ENCODE data around the gene STEAP4. TPM values are rescaled to one million over a fixed set of nuclear protein-coding genes. Genes with fewer than 3 reads are reported as not detected.

Gene STEAP4
- total and polyA plus RNA-seq, 2 of the 13 experiments (the other 11 are each of a cell fraction or from before 2014, with no cell fraction given) = not detected

- peak; percentile 87 for ATAC-seq
- Histone ChIP-seq H2AFZ (ENCODE audit: low read length) (no peak overlapping the region), H3K9me3 (ENCODE audit: low read length) (no peaks in the 10 kb centered on the region), H3K27me3 (ENCODE audit: control insufficient read depth in 1 of 2, insufficient read depth in 2 of 2, low read length in 2 of 2) (peaks cover 0 to 23% of the 10 kb centered on the region in 2 experiments; a peak in 2 of 5 replicates), H3K79me2 (ENCODE audit: insufficient read depth, low read length) (no peaks in the 10 kb centered on the region), H3K4me1 (ENCODE audit: insufficient read depth, low read length) (peaks cover 14% of the 10 kb centered on the region; the same call in 1 of the 2 replicates), H3K36me3 (replicated peaks in 1 of 2; ENCODE audit: control insufficient read depth in 1 of 2, insufficient read depth in 2 of 2, low read length in 2 of 2) (no peaks in the 10 kb centered on the region), H3K4me3 (replicated peaks in 1 of 3; ENCODE audit: insufficient read depth in 1 of 3, low read depth in 2 of 3, low read length in 3 of 3) (no peak overlapping the region), H3K4me2 (ENCODE audit: low read depth, low read length) (no peak overlapping the region), H3K9ac (ENCODE audit: insufficient read depth, low read depth, low read length) (no peak overlapping the region), H4K20me1 (ENCODE audit: insufficient read depth, low read length) (no peaks in the 10 kb centered on the region), H3K27ac (ENCODE audit: extremely low read length, insufficient read depth, low read length) (no peak overlapping the region)
- POLR2A ChIA-PET = no interaction called here
- CTCF ChIA-PET (ENCODE audit: low intra/inter-chr PET ratio, low total read pairs) = no interaction called here
- FAIRE-seq = peak; percentile 43
- no TSS peak for BruUV-seq (replicated peaks)
- DNase-seq (ENCODE audit: low spot score) = peak; percentile 50
- in situ Hi-C loops (cut with HindIII; ENCODE audit: extremely low pct_ligation_motif_present, low pct_unique_long_range_greater_than_20kb) (loop anchor here (25.0 kb wide), 1 partner anchor 603 kb away; no protein-coding TSS in a partner anchor), intact Hi-C loops (cut with micrococcal nuclease; ENCODE audit: unreplicated experiment) (no loop called here)
- TF ChIP-seq ARID5B (CRISPR knock-in tag; IDR thresholded peaks at IDR 0.05) (peak; percentile 52), LCORL (IDR thresholded peaks at IDR 0.05) (no peak), LCORL (CRISPR knock-in tag; IDR thresholded peaks at IDR 0.05) (peak; percentile 28; the same call in 1 of the 2 replicates), ZNF274 (CRISPR knock-in tag; IDR thresholded peaks at IDR 0.05) (no peak), NR2C2 (CRISPR knock-in tag; IDR thresholded peaks at IDR 0.05; ENCODE audit: borderline replicate concordance) (no peak), LBX2 (CRISPR knock-in tag; IDR thresholded peaks at IDR 0.05; ENCODE audit: borderline replicate concordance) (no peak), ZBTB7A (CRISPR knock-in tag; IDR thresholded peaks at IDR 0.05) (no peak), ATF4 (CRISPR knock-in tag; IDR thresholded peaks at IDR 0.05) (peak in 1 of 2 experiments; percentile 96; a peak in 2 of 4 replicates), ZNF687 (CRISPR knock-in tag; IDR thresholded peaks at IDR 0.05) (no peak), PATZ1 (CRISPR knock-in tag; IDR thresholded peaks at IDR 0.05) (peak; percentile 22; the same call in 1 of the 2 replicates), RFX1 (IDR thresholded peaks at IDR 0.05) (peak; percentile 55; the same call in 1 of the 2 replicates), FOXA3 (CRISPR knock-in tag; IDR thresholded peaks at IDR 0.05) (peak; percentile 57; the same call in 1 of the 2 replicates)
Measured at GRCh38 chr7:88233828-88234227, 72.9 kb downstream of the STEAP4 start.
